Measurements from ENCODE around the gene MYO7B.

The MYO7B gene

DNA sequence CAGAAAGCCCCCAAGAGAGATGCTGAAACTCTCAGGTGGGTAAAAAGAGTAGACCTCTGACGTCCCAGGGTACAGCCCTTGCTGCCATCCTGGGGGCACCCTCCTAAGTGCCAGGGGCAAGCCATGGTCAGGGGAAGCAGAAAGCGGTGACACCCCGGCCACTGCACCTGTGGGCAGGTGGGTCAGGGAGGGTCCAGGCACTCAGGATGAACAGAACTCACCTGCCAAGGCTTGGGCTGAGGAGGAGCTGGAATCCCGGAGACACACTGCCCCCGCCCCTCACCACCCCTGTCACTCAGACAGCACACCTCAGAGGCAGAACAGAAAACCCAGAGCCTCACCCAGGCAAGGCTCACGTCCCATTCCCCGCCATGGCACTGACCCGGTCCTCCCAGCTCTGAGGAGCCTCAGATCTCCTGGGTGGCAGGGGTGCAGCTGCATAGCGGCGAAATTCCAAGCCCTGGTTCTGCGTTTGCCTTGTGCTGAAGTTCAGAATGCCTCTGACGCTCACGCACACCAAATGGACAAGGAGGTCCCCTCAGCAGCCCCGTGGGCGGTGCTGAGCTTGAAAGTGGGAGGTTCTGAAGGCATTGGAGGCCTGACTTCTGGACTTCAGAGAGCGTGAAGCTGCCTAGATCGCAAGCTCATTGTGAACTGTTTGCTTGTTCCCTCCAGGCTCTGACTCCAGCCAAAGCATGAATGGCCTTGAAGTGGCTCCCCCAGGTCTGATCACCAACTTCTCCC, 114.7 kb downstream of the MYO7B start:
- POLR2A ChIA-PET = interaction anchor here (1.1 kb wide), 1 partner anchor 59 kb away, joined by 3 read pairs; no protein-coding TSS in a partner anchor
- TF ChIP-seq, protein P1, sequence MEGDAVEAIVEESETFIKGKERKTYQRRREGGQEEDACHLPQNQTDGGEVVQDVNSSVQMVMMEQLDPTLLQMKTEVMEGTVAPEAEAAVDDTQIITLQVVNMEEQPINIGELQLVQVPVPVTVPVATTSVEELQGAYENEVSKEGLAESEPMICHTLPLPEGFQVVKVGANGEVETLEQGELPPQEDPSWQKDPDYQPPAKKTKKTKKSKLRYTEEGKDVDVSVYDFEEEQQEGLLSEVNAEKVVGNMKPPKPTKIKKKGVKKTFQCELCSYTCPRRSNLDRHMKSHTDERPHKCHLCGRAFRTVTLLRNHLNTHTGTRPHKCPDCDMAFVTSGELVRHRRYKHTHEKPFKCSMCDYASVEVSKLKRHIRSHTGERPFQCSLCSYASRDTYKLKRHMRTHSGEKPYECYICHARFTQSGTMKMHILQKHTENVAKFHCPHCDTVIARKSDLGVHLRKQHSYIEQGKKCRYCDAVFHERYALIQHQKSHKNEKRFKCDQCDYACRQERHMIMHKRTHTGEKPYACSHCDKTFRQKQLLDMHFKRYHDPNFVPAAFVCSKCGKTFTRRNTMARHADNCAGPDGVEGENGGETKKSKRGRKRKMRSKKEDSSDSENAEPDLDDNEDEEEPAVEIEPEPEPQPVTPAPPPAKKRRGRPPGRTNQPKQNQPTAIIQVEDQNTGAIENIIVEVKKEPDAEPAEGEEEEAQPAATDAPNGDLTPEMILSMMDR (IDR thresholded peaks at IDR 0.05; ENCODE audit: control extremely low read depth, extremely low read depth, low read depth, missing control alignments) = no peak
- DNase-seq (ENCODE audit: extremely low spot score) = no peak
- CTCF ChIA-PET = interaction anchor here (0.5 to 5.2 kb wide), 42 partner anchors 8 to 485 kb away, joined by 3 to 90 read pairs (median 4); partner anchors contain the start of gene LIMS2

DNA sequence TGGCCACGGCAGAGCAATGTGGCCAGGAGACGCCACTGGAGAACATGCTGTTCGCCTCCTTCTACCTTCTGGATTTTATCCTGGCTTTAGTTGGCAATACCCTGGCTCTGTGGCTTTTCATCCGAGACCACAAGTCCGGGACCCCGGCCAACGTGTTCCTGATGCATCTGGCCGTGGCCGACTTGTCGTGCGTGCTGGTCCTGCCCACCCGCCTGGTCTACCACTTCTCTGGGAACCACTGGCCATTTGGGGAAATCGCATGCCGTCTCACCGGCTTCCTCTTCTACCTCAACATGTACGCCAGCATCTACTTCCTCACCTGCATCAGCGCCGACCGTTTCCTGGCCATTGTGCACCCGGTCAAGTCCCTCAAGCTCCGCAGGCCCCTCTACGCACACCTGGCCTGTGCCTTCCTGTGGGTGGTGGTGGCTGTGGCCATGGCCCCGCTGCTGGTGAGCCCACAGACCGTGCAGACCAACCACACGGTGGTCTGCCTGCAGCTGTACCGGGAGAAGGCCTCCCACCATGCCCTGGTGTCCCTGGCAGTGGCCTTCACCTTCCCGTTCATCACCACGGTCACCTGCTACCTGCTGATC, 115.4 kb downstream of the MYO7B start:
- ChIA-PET CTCF (interaction anchor here (0.7 to 5.2 kb wide), 30 partner anchors 9 to 454 kb away, joined by 3 to 90 read pairs (median 4); partner anchors contain the start of gene LIMS2), POLR2A (no interaction called here)
- TF ChIP-seq, protein P1 (IDR thresholded peaks at IDR 0.05; ENCODE audit: control extremely low read depth, extremely low read depth, low read depth, missing control alignments) = no peak
- no peak for DNase-seq (ENCODE audit: extremely low spot score)

DNA sequence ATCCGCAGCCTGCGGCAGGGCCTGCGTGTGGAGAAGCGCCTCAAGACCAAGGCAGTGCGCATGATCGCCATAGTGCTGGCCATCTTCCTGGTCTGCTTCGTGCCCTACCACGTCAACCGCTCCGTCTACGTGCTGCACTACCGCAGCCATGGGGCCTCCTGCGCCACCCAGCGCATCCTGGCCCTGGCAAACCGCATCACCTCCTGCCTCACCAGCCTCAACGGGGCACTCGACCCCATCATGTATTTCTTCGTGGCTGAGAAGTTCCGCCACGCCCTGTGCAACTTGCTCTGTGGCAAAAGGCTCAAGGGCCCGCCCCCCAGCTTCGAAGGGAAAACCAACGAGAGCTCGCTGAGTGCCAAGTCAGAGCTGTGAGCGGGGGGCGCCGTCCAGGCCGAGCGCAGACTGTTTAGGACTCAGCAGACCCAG, 115.9 kb downstream of the MYO7B start:
- ChIA-PET POLR2A (no interaction called here), CTCF (interaction anchor here (2.0 to 5.2 kb wide), 3 partner anchors 12 to 60 kb away, joined by 4 to 90 read pairs (median 12); no protein-coding TSS in a partner anchor)
- no peak for DNase-seq (ENCODE audit: extremely low spot score)
- TF ChIP-seq, protein P1 (IDR thresholded peaks at IDR 0.05; ENCODE audit: control extremely low read depth, extremely low read depth, low read depth, missing control alignments) = no peak

DNA sequence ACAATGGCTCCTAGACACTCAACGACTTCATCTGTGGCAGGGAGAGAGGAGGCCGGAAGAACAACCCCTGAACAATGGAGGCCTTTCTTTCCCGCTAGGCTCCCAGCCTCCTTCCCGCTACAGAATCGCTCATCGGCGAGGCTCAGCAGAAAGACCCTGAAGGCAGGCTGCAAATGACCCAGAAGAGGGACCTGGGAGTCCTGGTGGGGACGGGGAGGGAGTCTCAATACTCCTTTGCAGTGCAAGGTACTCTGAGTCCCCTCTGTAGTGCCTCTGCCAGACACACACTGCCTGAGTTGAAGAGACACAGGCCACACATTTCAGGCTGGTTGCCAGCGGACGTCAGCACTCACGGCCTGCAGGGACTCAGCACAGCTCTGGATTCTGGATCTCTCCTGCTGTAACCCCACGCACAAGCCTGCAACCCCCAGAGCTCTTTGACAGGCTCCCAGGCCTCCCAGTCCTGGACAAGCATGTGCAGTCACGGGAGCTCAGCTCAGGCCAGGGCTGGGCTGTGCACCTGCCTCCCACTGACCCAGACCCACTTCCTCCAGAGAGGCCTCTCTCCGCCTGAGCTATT, 116.6 kb downstream of the MYO7B start:
- CTCF ChIA-PET = interaction anchor here (0.9 to 2.9 kb wide), 5 partner anchors 13 to 455 kb away, joined by 4 to 27 read pairs (median 4); no protein-coding TSS in a partner anchor
- POLR2A ChIA-PET = interaction anchor here (0.5 kb wide), 1 partner anchor 103 kb away, joined by 4 read pairs; no protein-coding TSS in a partner anchor
- TF ChIP-seq, protein P1 (IDR thresholded peaks at IDR 0.05; ENCODE audit: control extremely low read depth, extremely low read depth, low read depth, missing control alignments) = no peak
- DNase-seq (ENCODE audit: extremely low spot score) = no peak

GRCh38 chr2:127652786-127653357, 117.4 kb downstream of the MYO7B start:
- CTCF ChIA-PET = interaction anchor here (1.7 to 2.9 kb wide), 4 partner anchors 14 to 456 kb away, joined by 4 to 27 read pairs (median 8); no protein-coding TSS in a partner anchor
- POLR2A ChIA-PET = interaction anchor here (0.5 kb wide), 1 partner anchor 102 kb away, joined by 4 read pairs; no protein-coding TSS in a partner anchor
- DNase-seq (ENCODE audit: extremely low spot score) = no peak
- TF ChIP-seq, protein P1 (IDR thresholded peaks at IDR 0.05; ENCODE audit: control extremely low read depth, extremely low read depth, low read depth, missing control alignments) = no peak

All from GM10248 (cell line).